A673 (cell line): Measurements from ENCODE around the gene COA1. TPM values are rescaled to one million over a fixed set of nuclear protein-coding genes. Genes with fewer than 3 reads are reported as not detected.
A peak's percentile ranks its signal among the peaks of the same experiment; 100 is the strongest.

Source experiments
- BruUV-seq: library from RNA; stranded (reverse); fragments of 400-500 nt; replicated peaks from 2 replicates; lab custom pipeline; 2021; lab: Mats Ljungman, UMichigan
- CTCF ChIA-PET: fragments of 300-600 bp; sonication (Branson Sonifier 250); formaldehyde crosslinking; loops from one replicate; lab custom pipeline; 2022; ENCODE audit warnings: antibody characterized with exemption; lab: Charles Lee
- POLR2A ChIA-PET: fragments of 300-600 bp; sonication (Branson Sonifier 250); formaldehyde crosslinking; loops from one replicate; lab custom pipeline; 2022; ENCODE audit warnings: antibody characterized with exemption; ENCODE audit not compliant: low non-redundant PET; lab: Charles Lee
- DNase-seq: peaks from one replicate; pipeline ENCODE4 v3.0.0-alpha.2; 2015; ENCODE audit warnings: low spot score
- H3K27ac ChIP-seq: fragments of 200-600 bp; sonication (generic); 2 replicates; pipeline ENCODE4 v1.5.1; 2016; ENCODE audit warnings: mixed run types, low read depth, mild to moderate bottlenecking, mixed read lengths, antibody characterized with exemption, low read length; ENCODE audit not compliant: poor library complexity, severe bottlenecking
- H3K27me3 ChIP-seq: fragments of 200-600 bp; sonication (generic); replicated peaks from 2 replicates; pipeline ENCODE4 v1.6.1; 2017; ENCODE audit warnings: mixed run types, low read depth, mild to moderate bottlenecking, mixed read lengths, antibody characterized with exemption, low read length; ENCODE audit not compliant: insufficient read depth, poor library complexity
- H3K36me3 ChIP-seq: fragments of 200-600 bp; sonication (generic); 2 replicates; pipeline ENCODE4 v1.6.1; 2016; ENCODE audit warnings: mixed run types, mild to moderate bottlenecking, mixed read lengths, antibody characterized with exemption, low read length; ENCODE audit not compliant: insufficient read depth, poor library complexity, severe bottlenecking
- H3K4me1 ChIP-seq: fragments of 200-600 bp; sonication (generic); 2 replicates; pipeline ENCODE4 v1.6.1; 2017; ENCODE audit warnings: mixed run types, mild to moderate bottlenecking, mixed read lengths, antibody characterized with exemption, low read length; ENCODE audit not compliant: insufficient read depth, poor library complexity, severe bottlenecking
- H3K4me3 ChIP-seq: fragments of 200-600 bp; sonication (generic); 2 replicates; pipeline ENCODE4 v1.5.1; 2016; ENCODE audit warnings: low read depth, mixed run types, mild to moderate bottlenecking, mixed read lengths, low read length; ENCODE audit not compliant: poor library complexity, severe bottlenecking
- H3K9me3 ChIP-seq: fragments of 200-600 bp; sonication (generic); 2 replicates; pipeline ENCODE4 v1.6.1; 2016; ENCODE audit warnings: mixed run types, low read depth, mild to moderate bottlenecking, mixed read lengths, antibody characterized with exemption, low read length; ENCODE audit not compliant: poor library complexity, severe bottlenecking
- EZH2 ChIP-seq: fragments of 200-600 bp; sonication (generic); IDR thresholded peaks from 2 replicates; pipeline ENCODE4 v1.6.1; 2017; ENCODE audit warnings: borderline replicate concordance, low read depth, mild to moderate bottlenecking, mixed read lengths, antibody characterized with exemption, low read length; ENCODE audit not compliant: poor library complexity, severe bottlenecking
- intact Hi-C: fragments of 100-400 bp; cut with micrococcal nuclease; formaldehyde crosslinking; loops from one replicate; pipeline ENCODE4 v1.10.0; 2022; ENCODE audit not compliant: unreplicated experiment
- total RNA-seq: library from RNA; stranded (reverse); gene quantifications from 2 replicates; pipeline ENCODE4 v1.2.3, GENCODE V29; 2021
- TF ChIP-seq, protein P1 (sequence below): fragments of 300-800, 200-600 bp; sonication (generic); conservative IDR thresholded peaks from 2 replicates; pipeline ENCODE4 v1.5.1; 2017; ENCODE audit warnings: low read depth, mild to moderate bottlenecking, antibody characterized with exemption, low read length, moderate library complexity, mixed read lengths

The COA1 gene
- total RNA-seq, 1 experiment from 2014 or later, result 105 TPM

DNA sequence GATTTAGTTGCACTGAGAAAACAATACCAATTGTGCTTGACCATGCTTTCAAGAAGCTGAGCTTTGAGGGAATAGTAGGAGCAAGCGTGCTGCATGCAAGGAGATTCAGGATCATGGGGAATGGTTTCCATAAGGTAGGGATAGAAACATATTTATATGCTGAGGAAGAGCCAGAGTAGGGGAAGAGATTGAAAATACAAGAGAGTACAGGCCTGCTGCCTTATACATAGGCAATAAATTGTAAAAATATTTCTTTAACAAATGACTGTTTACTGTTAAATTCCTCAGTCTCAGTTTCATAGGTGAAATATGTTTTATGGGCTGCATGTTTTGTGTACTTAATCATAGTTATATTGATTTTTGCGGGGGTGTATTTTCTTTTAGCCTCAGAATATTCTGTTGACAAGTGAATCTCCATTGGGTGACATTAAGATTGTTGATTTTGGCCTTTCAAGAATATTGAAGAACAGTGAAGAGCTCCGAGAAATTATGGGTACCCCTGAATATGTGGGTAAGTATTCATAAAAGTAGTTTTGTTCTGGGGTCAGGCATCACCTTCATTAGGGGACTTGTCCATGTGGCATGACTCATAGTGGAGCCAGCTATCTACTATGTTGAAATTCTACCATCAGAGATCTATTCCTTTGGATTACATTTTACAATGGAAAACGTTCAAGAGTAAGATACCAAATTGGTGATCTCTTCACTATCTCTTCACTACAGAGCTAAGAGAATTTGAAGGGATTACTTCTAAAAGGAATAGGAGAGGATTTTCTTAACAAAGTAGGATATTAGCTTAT lies 109.9 kb downstream of the COA1 start:
- TF ChIP-seq, protein P1, sequence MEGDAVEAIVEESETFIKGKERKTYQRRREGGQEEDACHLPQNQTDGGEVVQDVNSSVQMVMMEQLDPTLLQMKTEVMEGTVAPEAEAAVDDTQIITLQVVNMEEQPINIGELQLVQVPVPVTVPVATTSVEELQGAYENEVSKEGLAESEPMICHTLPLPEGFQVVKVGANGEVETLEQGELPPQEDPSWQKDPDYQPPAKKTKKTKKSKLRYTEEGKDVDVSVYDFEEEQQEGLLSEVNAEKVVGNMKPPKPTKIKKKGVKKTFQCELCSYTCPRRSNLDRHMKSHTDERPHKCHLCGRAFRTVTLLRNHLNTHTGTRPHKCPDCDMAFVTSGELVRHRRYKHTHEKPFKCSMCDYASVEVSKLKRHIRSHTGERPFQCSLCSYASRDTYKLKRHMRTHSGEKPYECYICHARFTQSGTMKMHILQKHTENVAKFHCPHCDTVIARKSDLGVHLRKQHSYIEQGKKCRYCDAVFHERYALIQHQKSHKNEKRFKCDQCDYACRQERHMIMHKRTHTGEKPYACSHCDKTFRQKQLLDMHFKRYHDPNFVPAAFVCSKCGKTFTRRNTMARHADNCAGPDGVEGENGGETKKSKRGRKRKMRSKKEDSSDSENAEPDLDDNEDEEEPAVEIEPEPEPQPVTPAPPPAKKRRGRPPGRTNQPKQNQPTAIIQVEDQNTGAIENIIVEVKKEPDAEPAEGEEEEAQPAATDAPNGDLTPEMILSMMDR, result no peak
- no peak for TF ChIP-seq EZH2

DNA sequence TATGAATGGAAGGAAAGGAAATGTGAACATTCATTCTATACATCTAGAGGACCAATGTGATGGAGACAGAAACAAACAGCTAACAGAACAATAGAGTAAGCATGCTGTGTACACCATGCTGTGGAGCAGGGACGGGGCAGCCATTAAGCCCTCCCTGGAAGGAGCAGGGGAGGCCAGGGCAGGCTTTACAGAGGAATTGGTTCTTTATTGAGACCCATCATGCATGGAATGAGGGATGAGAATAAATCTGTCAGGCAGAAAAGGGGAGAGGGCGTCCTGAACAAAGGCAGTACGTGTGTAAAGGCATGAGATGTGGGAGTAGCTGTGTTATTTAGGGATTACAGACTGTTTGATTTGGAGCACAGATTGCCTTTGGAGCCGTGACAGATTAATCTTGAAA lies 111.2 kb downstream of the COA1 start:
- BruUV-seq, result no TSS peak
- POLR2A ChIA-PET, result no interaction called here
- Histone ChIP-seq H3K9me3 (no peaks in the 10 kb centered on the region), H3K36me3 (peaks cover 7% of the 10 kb centered on the region), H3K27me3 (no peaks in the 10 kb centered on the region), H3K27ac (peak overlapping the region; percentile 57), H3K4me1 (peaks cover 48% of the 10 kb centered on the region), H3K4me3 (no peak overlapping the region)
- DNase-seq, result peak; percentile 69
- CTCF ChIA-PET, result no interaction called here
- TF ChIP-seq, protein P1, result no peak
- TF ChIP-seq EZH2, result no peak
- intact Hi-C loops, result no loop called here

More for the DNA sequence above, 109.9 kb downstream of the COA1 start:
- H3K4me1 ChIP-seq, result peaks cover 61% of the 10 kb centered on the region
- peaks cover 10% of the 10 kb centered on the region for H3K36me3 ChIP-seq
- peak overlapping the region; percentile 57 for H3K27ac ChIP-seq
- H3K4me3 ChIP-seq, result no peak overlapping the region
- H3K27me3 ChIP-seq, result no peaks in the 10 kb centered on the region
- no peak for DNase-seq
- BruUV-seq, result no TSS peak
- no peaks in the 10 kb centered on the region for H3K9me3 ChIP-seq
- ChIA-PET POLR2A (no interaction called here), CTCF (no interaction called here)
- intact Hi-C loops, result no loop called here

DNA sequence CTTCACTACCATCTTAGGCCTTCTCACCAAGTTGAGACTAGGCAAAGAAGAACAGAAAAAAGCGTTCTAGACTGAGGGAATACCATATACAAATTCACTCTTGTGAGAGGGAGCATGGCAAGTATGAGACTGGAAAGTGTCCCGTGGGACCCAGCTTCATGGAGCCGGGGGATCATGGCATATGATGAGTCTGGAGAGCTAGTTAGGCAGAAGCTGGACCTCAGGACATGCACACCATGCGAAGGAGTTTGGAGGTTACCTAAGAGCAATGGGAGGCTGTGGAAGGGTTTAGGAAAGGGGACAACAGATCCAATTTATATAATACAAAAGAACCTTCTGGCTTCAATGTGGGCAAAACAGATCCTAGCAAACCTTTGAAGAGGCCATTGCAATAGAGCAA lies 112.3 kb downstream of the COA1 start:
- Histone ChIP-seq H3K4me3 (no peak overlapping the region), H3K27ac (no peak overlapping the region), H3K9me3 (no peaks in the 10 kb centered on the region), H3K27me3 (no peaks in the 10 kb centered on the region), H3K36me3 (peaks cover 7% of the 10 kb centered on the region), H3K4me1 (peaks cover 38% of the 10 kb centered on the region)
- no peak for TF ChIP-seq EZH2
- TF ChIP-seq, protein P1, result no peak
- ChIA-PET CTCF (no interaction called here), POLR2A (no interaction called here)
- DNase-seq, result no peak
- BruUV-seq, result no TSS peak
- intact Hi-C loops, result no loop called here
